Activated T-helper 2 cell treated with anti-CD3 and anti-CD28 coated beads, Interferon-gamma antibody, Interleukin-2, Interleukin-4, amounts not matched to agents 10 μg/mL and 5 μg/mL and 100 μg/mL, durations not matched to agents 14 hours and 24 hours and 36 hours (primary cell): ENCODE results near the gene DMD. TPM values are rescaled to one million over a fixed set of nuclear protein-coding genes. Genes with fewer than 3 reads are reported as not detected.
"Not testable (repeated sequence)": the region's sequence is repeated elsewhere in the genome, so short reads cannot be mapped to it uniquely, and the experiment has no call there.

Experiments
- DNase-seq: peaks from one replicate; pipeline ENCODE4 v3.0.0; 2021; ENCODE audit warnings: low spot score
- H3K27ac Mint-ChIP-seq: one replicate; pipeline ENCODE4 v1.8.0; 2021; ENCODE audit warnings: mixed read lengths
- H3K27me3 Mint-ChIP-seq: one replicate; pipeline ENCODE4 v1.8.0; 2021; ENCODE audit warnings: low read depth, mixed read lengths
- H3K36me3 Mint-ChIP-seq: one replicate; pipeline ENCODE4 v1.8.0; 2021; ENCODE audit warnings: low read depth, mixed read lengths
- H3K4me1 Mint-ChIP-seq: one replicate; pipeline ENCODE4 v1.8.0; 2021; ENCODE audit warnings: low read depth, mixed read lengths
- H3K4me3 Mint-ChIP-seq: one replicate; pipeline ENCODE4 v1.8.0; 2021; ENCODE audit warnings: low read depth, mild to moderate bottlenecking, moderate library complexity, mixed read lengths
- H3K9me3 Mint-ChIP-seq: one replicate; pipeline ENCODE4 v1.8.0; 2021; ENCODE audit warnings: mixed read lengths
- intact Hi-C: fragments of 100-400 bp; cut with micrococcal nuclease; formaldehyde crosslinking; loops from one replicate; pipeline ENCODE4 v1.15.1; 2023
- total RNA-seq: library from RNA; stranded (reverse); gene quantifications from 2 replicates; pipeline ENCODE4 v1.2.3, GENCODE V29; 2022

The DMD gene
- total RNA-seq, 1 donor from 2014 or later = 0.84 TPM

GRCh38 chrX:32530802-32531403 lies 680.4 kb downstream of the DMD start:
- Mint-ChIP-seq H3K36me3 (no peaks in the 10 kb centered on the region), H3K4me3 (no peak overlapping the region), H3K9me3 (no peaks in the 10 kb centered on the region), H3K27ac (no peak overlapping the region), H3K4me1 (no peaks in the 10 kb centered on the region), H3K27me3 (no peaks in the 10 kb centered on the region)
- intact Hi-C loops = no loop called here
- DNase-seq = no peak

- not testable (repeated sequence) for H3K4me3 Mint-ChIP-seq
These were observed 682.9 kb downstream of the DMD start for GRCh38 chrX:32528451-32528850.

GRCh38 chrX:32525234-32525633 lies 686.1 kb downstream of the DMD start:
- Mint-ChIP-seq H3K4me3 (no peak overlapping the region), H3K27ac (no peak overlapping the region)

More at GRCh38 chrX:32528451-32528850, 682.9 kb downstream of the DMD start:
- DNase-seq, intact Hi-C loops, H3K27me3 Mint-ChIP-seq, H3K27ac Mint-ChIP-seq, H3K9me3 Mint-ChIP-seq, H3K36me3 Mint-ChIP-seq, H3K4me1 Mint-ChIP-seq: not testable (repeated sequence)

GRCh38 chrX:32524385-32524784 lies 687.0 kb downstream of the DMD start:
- H3K4me1 Mint-ChIP-seq = no peaks in the 10 kb centered on the region
- no peaks in the 10 kb centered on the region for H3K36me3 Mint-ChIP-seq
- no peaks in the 10 kb centered on the region for H3K9me3 Mint-ChIP-seq
- DNase-seq = no peak
- no peaks in the 10 kb centered on the region for H3K27me3 Mint-ChIP-seq
- H3K27ac Mint-ChIP-seq = no peak overlapping the region
- H3K4me3 Mint-ChIP-seq = no peak overlapping the region
- intact Hi-C loops = no loop called here

More at GRCh38 chrX:32525234-32525633, 686.1 kb downstream of the DMD start:
- Mint-ChIP-seq H3K27me3 (no peaks in the 10 kb centered on the region), H3K36me3 (no peaks in the 10 kb centered on the region), H3K4me1 (no peaks in the 10 kb centered on the region), H3K9me3 (no peaks in the 10 kb centered on the region)
- intact Hi-C loops = no loop called here
- no peak for DNase-seq

- no peak overlapping the region for H3K27ac Mint-ChIP-seq
- no peaks in the 10 kb centered on the region for H3K4me1 Mint-ChIP-seq
- H3K9me3 Mint-ChIP-seq = no peaks in the 10 kb centered on the region
- no peaks in the 10 kb centered on the region for H3K27me3 Mint-ChIP-seq
- no peak overlapping the region for H3K4me3 Mint-ChIP-seq
- no peak for DNase-seq
- no peaks in the 10 kb centered on the region for H3K36me3 Mint-ChIP-seq
- intact Hi-C loops = no loop called here
These were observed 690.6 kb downstream of the DMD start for GRCh38 chrX:32520789-32521188.

GRCh38 chrX:32514986-32515385 lies 696.4 kb downstream of the DMD start:
- Mint-ChIP-seq H3K4me1 (no peaks in the 10 kb centered on the region), H3K27me3 (no peaks in the 10 kb centered on the region), H3K36me3 (no peaks in the 10 kb centered on the region), H3K4me3 (no peak overlapping the region), H3K9me3 (no peaks in the 10 kb centered on the region), H3K27ac (no peak overlapping the region)
- DNase-seq = no peak
- intact Hi-C loops = no loop called here

GRCh38 chrX:32501606-32502005 lies 709.7 kb downstream of the DMD start:
- DNase-seq = no peak
- H3K27ac Mint-ChIP-seq = no peak overlapping the region
- no peaks in the 10 kb centered on the region for H3K4me1 Mint-ChIP-seq
- no peaks in the 10 kb centered on the region for H3K27me3 Mint-ChIP-seq
- intact Hi-C loops = no loop called here
- H3K4me3 Mint-ChIP-seq = no peak overlapping the region
- no peaks in the 10 kb centered on the region for H3K9me3 Mint-ChIP-seq
- no peaks in the 10 kb centered on the region for H3K36me3 Mint-ChIP-seq

- no peaks in the 10 kb centered on the region for H3K9me3 Mint-ChIP-seq
- no peak for DNase-seq
- no peak overlapping the region for H3K27ac Mint-ChIP-seq
- no peaks in the 10 kb centered on the region for H3K36me3 Mint-ChIP-seq
- no peak overlapping the region for H3K4me3 Mint-ChIP-seq
- intact Hi-C loops = no loop called here
- no peaks in the 10 kb centered on the region for H3K27me3 Mint-ChIP-seq
- H3K4me1 Mint-ChIP-seq = no peaks in the 10 kb centered on the region
These were observed 714.7 kb downstream of the DMD start for GRCh38 chrX:32496671-32497070.

GRCh38 chrX:32495855-32496254 lies 715.5 kb downstream of the DMD start:
- Mint-ChIP-seq H3K4me3 (no peak overlapping the region), H3K36me3 (no peaks in the 10 kb centered on the region), H3K9me3 (no peaks in the 10 kb centered on the region), H3K4me1 (no peaks in the 10 kb centered on the region), H3K27me3 (no peaks in the 10 kb centered on the region), H3K27ac (no peak overlapping the region)
- DNase-seq = no peak
- intact Hi-C loops = no loop called here

- no peak overlapping the region for H3K27ac Mint-ChIP-seq
- no peak for DNase-seq
- no peaks in the 10 kb centered on the region for H3K4me1 Mint-ChIP-seq
- intact Hi-C loops = no loop called here
- H3K27me3 Mint-ChIP-seq = no peaks in the 10 kb centered on the region
- no peaks in the 10 kb centered on the region for H3K9me3 Mint-ChIP-seq
- H3K4me3 Mint-ChIP-seq = no peak overlapping the region
- no peaks in the 10 kb centered on the region for H3K36me3 Mint-ChIP-seq
These were observed 722.2 kb downstream of the DMD start for GRCh38 chrX:32489125-32489524.

GRCh38 chrX:32483534-32484136 lies 727.7 kb downstream of the DMD start:
- Mint-ChIP-seq H3K4me1 (no peaks in the 10 kb centered on the region), H3K9me3 (no peaks in the 10 kb centered on the region)

GRCh38 chrX:32480019-32480418 lies 731.3 kb downstream of the DMD start:
- H3K4me1 Mint-ChIP-seq = no peaks in the 10 kb centered on the region

More at GRCh38 chrX:32483534-32484136, 727.7 kb downstream of the DMD start:
- Mint-ChIP-seq H3K36me3 (no peaks in the 10 kb centered on the region), H3K27me3 (no peaks in the 10 kb centered on the region), H3K27ac (no peak overlapping the region), H3K4me3 (no peak overlapping the region)
- intact Hi-C loops = no loop called here
- DNase-seq = no peak

GRCh38 chrX:32472364-32472763 lies 739.0 kb downstream of the DMD start:
- H3K36me3 Mint-ChIP-seq = no peaks in the 10 kb centered on the region
- no peak for DNase-seq
- H3K27ac Mint-ChIP-seq = no peak overlapping the region
- H3K4me3 Mint-ChIP-seq = no peak overlapping the region
- no peaks in the 10 kb centered on the region for H3K4me1 Mint-ChIP-seq
- H3K27me3 Mint-ChIP-seq = no peaks in the 10 kb centered on the region
- intact Hi-C loops = no loop called here
- no peaks in the 10 kb centered on the region for H3K9me3 Mint-ChIP-seq

More at GRCh38 chrX:32480019-32480418, 731.3 kb downstream of the DMD start:
- no peaks in the 10 kb centered on the region for H3K36me3 Mint-ChIP-seq
- DNase-seq = no peak
- no peaks in the 10 kb centered on the region for H3K27me3 Mint-ChIP-seq
- intact Hi-C loops = no loop called here
- H3K4me3 Mint-ChIP-seq = no peak overlapping the region
- no peaks in the 10 kb centered on the region for H3K9me3 Mint-ChIP-seq
- H3K27ac Mint-ChIP-seq = no peak overlapping the region
